ENCODE measurements around the gene FAM20C.

FAM20C gene

GRCh38 chr7:255721-256361, 63.5 kb downstream of the FAM20C start (continued):
- no peak for TF ChIP-seq PRDM10 (tag by site-specific recombination; IDR thresholded peaks at IDR 0.05)
- no peak for TF ChIP-seq ZNF701 (tag by site-specific recombination; IDR thresholded peaks at IDR 0.05)
- no peak for TF ChIP-seq ZNF398 (tag by site-specific recombination; IDR thresholded peaks at IDR 0.05)
- no peak for TF ChIP-seq ZNF692 (tag by site-specific recombination; IDR thresholded peaks at IDR 0.05)
- TF ChIP-seq ZSCAN5A (tag by site-specific recombination; IDR thresholded peaks at IDR 0.05) = no peak

GRCh38 chr7:256461-256940, 64.1 kb downstream of the FAM20C start:
- ChIA-PET POLR2A (no interaction called here), CTCF (interaction anchor here (0.5 kb wide), 1 partner anchor 15 kb away, joined by 3 read pairs; no protein-coding TSS in a partner anchor)
- H3K36me3 ChIP-seq (ENCODE audit: control insufficient read depth in 2 of 2, insufficient read depth in 1 of 2, low read length in 2 of 2) = peaks cover 3 to 24% of the 10 kb centered on the region in 2 experiments; a peak in 2 of 3 replicates
- no peak overlapping the region for H3K27ac ChIP-seq (ENCODE audit: extremely low read depth, low read depth, low read length)
- H3K4me1 ChIP-seq (ENCODE audit: control insufficient read depth, insufficient read depth, low read length) = no peaks in the 10 kb centered on the region
- H3K9me3 ChIP-seq (ENCODE audit: control insufficient read depth, insufficient read depth, low read depth, low read length) = no peaks in the 10 kb centered on the region; the same call in 1 of the 2 replicates
- no peak overlapping the region for H3K4me3 ChIP-seq (ENCODE audit: low read depth, low read length)
- TF ChIP-seq INSM2 (tag by site-specific recombination; IDR thresholded peaks at IDR 0.05) = no peak
- no peak for TF ChIP-seq ZNF626 (tag by site-specific recombination; IDR thresholded peaks at IDR 0.05)
- TF ChIP-seq WT1 (tag by site-specific recombination; IDR thresholded peaks at IDR 0.05) = no peak
- TF ChIP-seq ZNF558 (tag by site-specific recombination; IDR thresholded peaks at IDR 0.05) = no peak

GRCh38 chr7:256981-257646, 64.7 kb downstream of the FAM20C start:
- ChIA-PET CTCF (no interaction called here), POLR2A (no interaction called here)
- no peak overlapping the region for H3K4me3 ChIP-seq (ENCODE audit: low read depth, low read length)
- no peaks in the 10 kb centered on the region; the same call in 1 of the 2 replicates for H3K9me3 ChIP-seq (ENCODE audit: control insufficient read depth, insufficient read depth, low read depth, low read length)
- H3K4me1 ChIP-seq (ENCODE audit: control insufficient read depth, insufficient read depth, low read length) = no peaks in the 10 kb centered on the region
- H3K36me3 ChIP-seq (ENCODE audit: control insufficient read depth in 2 of 2, insufficient read depth in 1 of 2, low read length in 2 of 2) = peaks cover 3 to 24% of the 10 kb centered on the region in 2 experiments; a peak in 2 of 3 replicates
- no peak overlapping the region for H3K27ac ChIP-seq (ENCODE audit: extremely low read depth, low read depth, low read length)
- no peak for TF ChIP-seq ZNF146 (tag by site-specific recombination; IDR thresholded peaks at IDR 0.05)
- no peak for TF ChIP-seq ZNF654 (tag by site-specific recombination; IDR thresholded peaks at IDR 0.05; ENCODE audit: low read depth)
- TF ChIP-seq ZNF280C (tag by site-specific recombination; IDR thresholded peaks at IDR 0.05) = no peak
- TF ChIP-seq MYNN (tag by site-specific recombination; IDR thresholded peaks at IDR 0.05; ENCODE audit: borderline replicate concordance) = no peak
